ELF-1 (cell line): ENCODE results near the gene KATNB1.
"Not testable (repeated sequence)": the region's sequence is repeated elsewhere in the genome, so short reads cannot be mapped to it uniquely, and the experiment has no call there.

Source experiments
- DNase-seq: peaks from one replicate; pipeline ENCODE4 v3.0.0-alpha.2; 2016; ENCODE audit warnings: low read depth, low spot score

KATNB1 gene

DNA sequence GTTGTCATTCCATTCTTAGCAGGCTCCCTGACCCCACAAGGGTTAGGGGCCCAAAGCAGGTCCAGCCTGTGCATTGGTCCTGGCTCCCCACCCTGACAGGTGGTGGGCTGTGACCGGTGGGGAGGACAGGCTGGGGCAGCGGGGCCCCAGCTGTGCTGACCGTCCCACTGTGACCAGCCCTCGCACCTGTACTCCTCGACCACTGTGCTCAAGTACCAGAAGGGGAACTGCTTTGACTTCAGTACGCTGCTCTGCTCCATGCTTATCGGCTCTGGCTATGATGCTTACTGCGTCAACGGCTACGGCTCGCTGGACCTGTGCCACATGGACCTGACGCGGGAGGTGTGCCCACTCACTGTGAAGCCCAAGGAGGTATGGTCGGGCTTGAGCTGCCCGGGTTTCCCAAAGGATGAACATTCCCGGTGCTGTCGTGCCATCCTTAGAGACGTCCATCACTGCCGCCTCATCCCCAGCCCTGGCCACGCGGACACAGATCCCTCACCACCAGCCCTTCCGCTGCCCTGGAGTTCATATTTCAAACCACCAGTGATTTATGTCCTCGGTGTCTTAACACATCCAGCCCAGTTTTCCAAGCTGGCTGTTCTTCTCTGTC lies 33.7 kb upstream of the KATNB1 start:
- no peak for DNase-seq

DNA sequence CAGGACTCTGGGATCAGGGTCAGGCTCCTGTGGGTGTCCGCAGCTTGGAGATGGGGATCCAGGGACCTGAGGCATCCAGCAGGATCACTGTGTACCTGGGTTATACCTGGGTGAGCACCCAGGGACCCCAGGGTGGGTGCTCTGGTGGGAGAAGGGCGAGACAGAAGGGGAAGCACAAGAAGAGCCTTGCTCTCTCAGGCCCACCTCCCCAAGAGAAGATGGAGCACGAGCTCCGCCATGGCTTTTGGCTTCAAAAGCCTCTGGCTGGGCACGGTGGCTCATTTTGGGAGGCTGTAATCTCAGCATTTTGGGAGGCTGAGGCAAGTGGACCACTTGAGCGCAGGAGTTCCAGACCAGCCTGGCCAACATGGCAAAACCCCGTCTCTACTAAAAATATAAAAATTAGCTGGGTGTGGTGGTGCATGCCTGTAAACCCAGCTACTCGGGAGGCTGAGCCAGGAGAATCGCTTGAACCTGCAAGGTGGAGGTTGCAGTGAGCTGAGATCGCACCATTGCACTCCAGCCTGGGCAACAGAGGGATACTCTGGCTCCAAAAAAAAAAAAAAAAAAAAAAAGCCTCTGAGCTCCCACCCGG lies 32.1 kb upstream of the KATNB1 start:
- no peak for DNase-seq

DNA sequence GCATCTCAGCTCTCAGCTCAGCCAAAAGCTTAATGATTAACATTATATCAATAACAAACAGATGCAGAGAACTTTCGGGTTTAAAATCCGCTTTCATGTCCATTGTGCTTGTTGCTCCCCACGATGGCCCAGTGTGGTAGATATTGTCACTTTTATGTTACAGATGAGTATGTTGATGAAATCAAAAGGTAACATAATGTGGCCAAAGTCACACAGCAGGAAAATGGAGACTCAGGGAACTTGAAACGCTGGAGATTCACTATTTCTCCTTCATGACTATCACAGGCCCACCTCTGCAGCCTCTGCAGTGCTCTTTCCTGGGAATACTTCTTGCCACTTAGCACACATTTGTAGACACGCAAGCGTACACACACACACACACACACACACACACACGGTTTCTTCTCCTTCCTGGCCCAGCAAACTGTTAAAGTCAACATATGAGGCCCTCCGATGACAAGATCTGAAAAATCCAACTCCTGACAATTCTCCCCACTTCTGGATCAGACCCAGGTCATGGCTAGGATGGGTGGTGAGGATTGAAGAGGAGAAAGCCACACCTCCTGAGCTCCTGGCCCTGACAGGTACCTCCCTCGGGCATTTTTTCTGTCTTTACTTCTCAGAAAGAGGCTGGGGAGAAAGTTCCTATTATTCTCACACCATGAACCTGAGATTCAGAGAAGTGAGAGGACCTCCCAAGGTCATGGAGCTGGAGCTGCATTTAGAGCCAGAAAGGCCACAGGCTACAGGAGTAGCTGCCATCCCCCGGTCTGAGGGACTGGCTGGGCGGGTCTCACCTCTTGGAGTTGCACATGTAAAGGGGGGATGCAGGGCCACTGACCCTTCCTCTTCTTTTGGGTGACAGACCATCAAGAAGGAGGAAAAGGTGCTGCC lies 31.3 kb upstream of the KATNB1 start:
- DNase-seq, result no peak

DNA sequence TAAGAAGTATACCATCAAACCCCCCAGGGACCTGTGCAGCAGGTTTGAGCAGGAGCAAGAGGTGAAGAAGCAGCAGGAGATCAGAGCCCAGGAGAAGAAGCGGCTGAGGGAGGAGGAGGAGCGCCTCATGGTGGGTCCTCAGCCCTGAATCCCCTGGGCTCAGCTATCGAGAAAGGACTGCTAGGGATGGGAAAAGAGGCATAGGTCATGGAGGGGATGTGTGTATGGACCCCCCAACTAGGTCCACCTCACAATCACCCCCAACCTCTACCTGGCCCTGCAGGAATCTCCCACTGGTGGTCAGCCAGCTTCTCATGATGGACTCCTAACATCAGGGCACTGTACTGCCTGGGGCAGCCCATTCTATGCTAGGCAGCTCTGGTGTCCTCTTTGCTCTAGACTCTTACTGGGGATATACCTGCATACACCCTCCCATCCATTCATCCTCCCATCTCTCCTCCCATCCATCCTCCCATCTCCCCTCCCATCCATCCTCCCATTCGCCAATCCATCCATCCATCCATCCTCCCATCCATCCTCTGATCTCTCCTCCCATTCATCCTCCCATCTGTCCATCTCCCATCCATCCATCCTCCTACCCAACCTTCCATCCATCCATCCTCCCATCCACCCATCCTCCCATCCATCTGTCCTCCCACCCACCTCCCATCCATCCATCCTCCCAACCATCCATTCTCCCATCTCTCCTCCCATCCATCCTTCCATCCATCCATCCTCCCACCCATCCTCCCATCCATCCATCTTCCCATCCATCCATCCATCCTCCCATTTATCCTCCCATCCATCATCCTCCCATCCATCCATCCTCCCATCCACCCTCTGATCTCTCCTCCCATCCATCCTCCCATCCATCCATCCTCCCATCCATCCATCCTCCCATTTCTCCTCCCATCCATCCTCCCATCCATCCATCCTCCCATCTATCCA lies 30.4 kb upstream of the KATNB1 start:
- DNase-seq, result no peak

DNA sequence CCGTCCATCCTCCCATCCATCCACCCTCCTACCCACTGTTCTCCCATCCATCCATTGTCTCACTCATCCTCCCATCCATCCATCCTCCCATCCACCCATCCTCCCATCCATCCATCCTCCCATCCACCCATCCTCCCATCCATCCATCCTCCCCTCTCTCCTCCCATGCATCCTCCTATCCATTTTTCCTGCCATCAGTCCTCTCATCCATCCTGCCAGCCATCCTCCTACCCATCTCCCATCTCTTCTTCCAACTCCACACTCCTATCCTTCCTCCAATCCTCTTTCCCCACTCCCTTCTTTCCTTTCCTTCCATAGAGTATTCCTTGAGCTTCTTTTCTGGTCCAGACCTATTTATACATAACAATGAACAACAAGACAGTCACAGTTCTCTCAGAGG lies 28.9 kb upstream of the KATNB1 start:
- DNase-seq, result no peak

GRCh38 chr16:57707331-57707730 lies 28.2 kb upstream of the KATNB1 start:
- DNase-seq, result no peak

- DNase-seq, result no peak
Measured at GRCh38 chr16:57708168-57708567, 27.4 kb upstream of the KATNB1 start.

DNA sequence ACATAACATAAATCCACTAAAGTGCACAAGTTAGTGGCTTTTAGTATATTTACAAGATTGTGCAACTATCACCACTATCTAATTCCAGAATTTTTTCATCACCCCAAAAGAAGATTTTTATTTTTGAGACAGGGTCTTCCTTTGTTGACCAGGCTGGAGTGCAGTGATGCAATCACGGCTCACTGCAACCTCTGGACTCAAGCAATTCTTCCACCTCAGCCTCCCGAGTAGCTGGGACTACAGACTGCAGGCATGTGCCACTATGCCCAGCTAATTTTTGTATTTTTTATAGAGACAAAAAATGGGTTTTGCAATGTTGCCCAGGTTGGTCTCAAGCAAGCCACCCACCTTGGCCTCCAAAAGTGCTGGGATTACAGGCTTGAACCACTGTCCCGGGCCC lies 25.9 kb upstream of the KATNB1 start:
- DNase-seq, result no peak

- no peak for DNase-seq
Measured at GRCh38 chr16:57711346-57711745, 24.2 kb upstream of the KATNB1 start.

DNA sequence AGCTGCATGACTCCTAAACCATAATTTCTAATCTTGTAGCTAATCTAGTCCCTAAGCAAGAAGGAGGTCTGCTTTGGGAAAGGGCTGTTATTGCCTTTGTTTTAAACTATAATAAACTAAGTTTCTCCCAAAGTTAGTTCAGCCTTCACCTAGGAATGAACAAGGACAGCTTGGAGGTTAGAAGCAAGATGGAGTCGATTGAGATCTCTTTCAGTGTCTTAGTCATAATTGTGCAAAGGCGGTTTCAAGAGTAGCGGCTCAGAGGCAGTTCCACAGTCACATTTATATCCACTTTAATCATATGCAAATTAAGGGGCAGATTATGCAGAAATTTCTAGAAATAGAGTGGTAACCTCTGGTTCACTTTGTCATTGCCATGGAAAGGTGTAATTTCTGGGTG lies 23.6 kb upstream of the KATNB1 start:
- no peak for DNase-seq

DNA sequence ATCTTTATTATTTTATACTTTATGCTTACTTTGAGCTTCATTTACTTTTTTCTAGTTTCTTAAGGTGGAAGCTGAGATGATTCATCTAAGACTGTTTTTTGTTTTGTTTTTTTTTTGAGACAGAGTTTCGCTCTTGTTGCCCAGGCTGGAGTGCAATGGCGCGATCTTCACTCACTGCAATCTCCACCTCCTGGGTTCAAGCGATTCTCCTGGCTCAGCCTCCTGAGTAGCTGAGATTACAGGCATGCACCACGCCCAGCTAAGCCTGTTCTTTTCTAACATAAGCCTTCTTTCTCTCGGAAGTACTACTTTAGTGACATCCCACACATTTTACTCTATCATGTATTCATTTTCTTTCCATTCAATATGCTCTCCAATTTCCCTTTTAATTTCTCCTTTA lies 23.0 kb upstream of the KATNB1 start:
- DNase-seq, result not testable (repeated sequence)

GRCh38 chr16:57713596-57713995 lies 22.0 kb upstream of the KATNB1 start:
- no peak for DNase-seq

DNA sequence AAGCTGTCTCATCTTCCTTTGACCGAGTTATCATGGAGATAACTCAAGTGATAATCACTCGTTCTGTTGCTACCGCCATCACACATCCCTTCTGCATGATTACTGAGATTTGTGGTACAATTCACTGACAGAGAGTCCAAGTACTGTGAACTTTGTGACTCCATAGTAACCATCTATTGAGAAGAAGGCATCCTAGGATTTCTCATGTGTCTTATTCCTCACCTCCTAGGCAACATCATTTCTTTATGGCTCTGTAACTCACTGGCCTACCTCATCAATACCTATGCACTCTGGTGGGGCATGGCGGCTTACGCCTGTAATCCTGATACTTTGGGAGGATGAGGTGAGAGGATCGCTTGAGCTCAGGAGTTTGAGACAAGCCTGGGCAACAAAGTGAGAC lies 21.5 kb upstream of the KATNB1 start:
- DNase-seq, result no peak

DNA sequence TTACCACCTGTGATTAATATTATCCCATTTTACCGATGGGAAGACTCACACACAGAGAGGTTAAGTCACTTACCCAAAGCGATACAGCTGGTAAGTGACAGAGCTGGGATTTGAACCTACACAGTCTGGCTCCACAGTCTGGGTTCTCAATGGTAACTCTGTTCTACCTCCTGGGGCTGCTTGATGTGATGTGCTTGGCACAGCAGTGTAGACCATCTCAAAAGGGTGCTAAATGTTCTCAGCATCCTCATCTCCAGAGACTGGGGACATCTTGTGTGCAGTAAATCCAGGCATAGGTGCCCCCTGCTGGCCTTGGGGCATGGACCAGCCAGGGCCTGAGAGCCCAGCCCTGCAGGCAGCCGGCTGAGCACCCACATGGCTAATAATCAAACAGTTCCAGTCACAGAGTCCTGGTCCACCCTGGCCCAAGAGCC lies 15.4 kb upstream of the KATNB1 start:
- DNase-seq, result peak; percentile 65

GRCh38 chr16:57721356-57722209 lies 14.0 kb upstream of the KATNB1 start:
- DNase-seq, result no peak

- DNase-seq, result no peak
Measured at GRCh38 chr16:57722210-57722499, 13.4 kb upstream of the KATNB1 start.

GRCh38 chr16:57722651-57723050 lies 12.9 kb upstream of the KATNB1 start:
- no peak for DNase-seq

DNA sequence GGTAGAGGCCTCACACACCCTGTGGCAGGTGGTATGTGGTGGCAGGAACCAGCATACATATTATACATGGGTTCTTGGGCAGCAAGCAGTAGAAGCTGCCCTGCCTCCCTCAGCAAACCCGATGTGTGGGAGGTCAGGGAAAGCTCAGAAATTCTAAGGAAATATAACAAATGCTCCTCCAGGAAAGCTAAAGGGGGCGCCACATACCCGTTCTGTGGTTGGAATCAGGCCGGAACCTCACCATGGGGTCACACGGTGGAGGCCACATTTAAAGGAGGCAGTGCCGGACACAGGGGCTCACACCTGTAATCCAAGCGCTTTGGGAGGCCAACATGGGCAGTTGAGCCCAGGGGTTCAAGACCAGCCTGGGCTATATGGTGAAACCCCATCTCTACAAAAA lies 12.4 kb upstream of the KATNB1 start:
- DNase-seq, result peak; percentile 44

DNA sequence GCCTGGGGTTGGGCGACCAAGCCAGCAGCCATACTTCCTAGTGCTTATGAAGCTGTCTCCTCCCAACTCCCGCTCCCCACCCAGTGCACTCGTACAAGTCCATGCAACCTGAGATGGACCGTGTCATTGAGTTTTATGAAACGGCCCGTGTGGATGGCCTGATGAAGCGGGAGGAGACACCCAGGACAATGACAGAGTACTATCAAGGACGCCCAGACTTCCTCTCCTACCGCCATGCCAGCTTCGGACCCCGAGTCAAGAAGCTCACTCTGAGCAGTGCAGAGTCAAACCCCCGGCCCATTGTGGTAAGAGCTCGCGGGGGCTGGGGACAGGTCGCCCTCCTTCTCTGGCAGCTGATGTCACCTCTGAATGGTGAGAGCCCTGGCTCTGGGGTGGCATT lies 11.0 kb upstream of the KATNB1 start:
- DNase-seq, result no peak

DNA sequence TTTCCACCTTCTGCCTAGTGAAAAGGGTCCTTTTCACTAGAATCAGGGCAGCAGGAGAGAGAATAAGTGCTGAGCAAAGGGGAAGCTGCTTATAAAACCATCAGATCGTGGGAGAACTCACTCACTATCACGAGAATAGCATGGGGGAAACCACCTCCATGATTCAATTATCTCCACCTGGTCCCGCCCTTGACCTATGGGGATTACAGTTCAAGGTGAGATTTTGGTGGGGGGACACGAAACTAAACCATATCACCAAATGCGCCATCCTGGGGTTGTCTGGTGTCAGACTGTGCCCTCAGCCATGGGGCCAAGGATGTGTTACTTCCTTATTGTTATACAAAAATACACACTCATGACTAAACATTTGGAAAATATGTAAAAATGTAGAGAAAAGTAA lies 10.4 kb upstream of the KATNB1 start:
- DNase-seq, result no peak

GRCh38 chr16:57725554-57725953 lies 10.0 kb upstream of the KATNB1 start:
- DNase-seq, result no peak
